LNCaP clone FGC (cell line): ENCODE results near the gene SCFD2.

Source experiments
- DNase-seq: peaks from one replicate; pipeline ENCODE4 v3.0.0-alpha.2; 2011; ENCODE audit warnings: low read depth
- H3K4me3 ChIP-seq: 2 replicates; pipeline ENCODE4 v1.5.1; 2011; ENCODE audit warnings: mild to moderate bottlenecking, low read depth, low read length, control low read depth
- CTCF ChIP-seq: IDR thresholded peaks from 2 replicates; pipeline ENCODE4 v1.5.1; 2012; ENCODE audit warnings: mild to moderate bottlenecking; ENCODE audit not compliant: control insufficient read depth, insufficient read depth; ENCODE audit errors: extremely low read depth

Gene SCFD2

DNA sequence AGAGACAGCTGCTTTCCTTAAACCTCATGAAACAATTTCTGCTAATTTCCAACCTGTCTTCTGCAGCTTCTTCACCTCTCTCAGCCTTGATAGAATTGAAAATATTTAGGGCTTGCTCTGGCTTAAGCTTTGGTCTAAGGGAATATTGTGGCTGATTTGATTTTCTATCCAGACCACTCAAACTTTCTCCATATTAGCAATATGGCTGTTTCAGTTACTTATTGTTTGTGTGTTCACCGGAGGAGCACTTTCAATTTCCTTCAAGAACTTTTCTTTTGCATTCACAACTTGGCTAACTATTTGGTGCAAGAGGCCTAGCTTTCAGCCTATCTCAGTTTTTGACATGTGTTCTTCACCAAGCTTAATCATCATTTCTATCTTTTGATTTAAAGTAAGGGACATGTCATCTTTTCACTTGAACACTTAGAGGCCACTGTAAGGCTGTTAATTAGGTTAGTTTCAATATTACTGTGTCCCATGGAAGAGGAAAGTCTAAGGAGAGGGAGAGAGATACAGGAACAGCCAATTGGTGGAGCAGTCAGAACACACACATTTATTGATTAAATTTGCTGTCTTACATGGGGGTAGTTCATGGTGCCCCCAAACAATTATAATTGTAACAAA, 290.6 kb downstream of the SCFD2 start:
- DNase-seq: no peak
- H3K4me3 ChIP-seq: no peak overlapping the region
- TF ChIP-seq CTCF: no peak

- H3K4me3 ChIP-seq: no peak overlapping the region
- no peak for DNase-seq
- TF ChIP-seq CTCF: no peak
These were observed 297.0 kb downstream of the SCFD2 start for GRCh38 chr4:53068755-53069330.

GRCh38 chr4:53067125-53067802, 298.6 kb downstream of the SCFD2 start:
- TF ChIP-seq CTCF: no peak
- no peak for DNase-seq

GRCh38 chr4:53066155-53066554, 299.7 kb downstream of the SCFD2 start:
- DNase-seq: no peak
- no peak for TF ChIP-seq CTCF
- no peak overlapping the region for H3K4me3 ChIP-seq

More at GRCh38 chr4:53067125-53067802, 298.6 kb downstream of the SCFD2 start:
- no peak overlapping the region for H3K4me3 ChIP-seq

GRCh38 chr4:53064609-53065008, 301.3 kb downstream of the SCFD2 start:
- DNase-seq: no peak
- no peak overlapping the region for H3K4me3 ChIP-seq
- no peak for TF ChIP-seq CTCF

GRCh38 chr4:53061091-53061850, 304.6 kb downstream of the SCFD2 start:
- no peak for TF ChIP-seq CTCF
- H3K4me3 ChIP-seq: no peak overlapping the region
- DNase-seq: no peak
